Astrocyte of the spinal cord (primary cell): ENCODE measurements around the gene CENPB.

Experiments used
- DNase-seq: peaks from one replicate; pipeline ENCODE4 v3.0.0; 2011; ENCODE audit warnings: low read depth, low spot score
- H3K4me3 ChIP-seq: 2 replicates; pipeline ENCODE4 v1.5.1; 2011; ENCODE audit warnings: low read depth, mild to moderate bottlenecking, low read length, moderate library complexity
- in situ Hi-C: cut with HindIII; loops from 2 replicates; pipeline ENCODE4 v1.10.0; 2017; ENCODE audit warnings: low sequenced_read_pairs
- TF ChIP-seq, protein P1 (sequence below): IDR thresholded peaks from 2 replicates; pipeline ENCODE4 v1.5.1; 2012; ENCODE audit warnings: low read depth, mild to moderate bottlenecking, low read length, inconsistent platforms

CENPB gene

GRCh38 chr20:3763671-3764601 lies 22.6 kb downstream of the CENPB start:
- DNase-seq = no peak
- TF ChIP-seq, protein P1, sequence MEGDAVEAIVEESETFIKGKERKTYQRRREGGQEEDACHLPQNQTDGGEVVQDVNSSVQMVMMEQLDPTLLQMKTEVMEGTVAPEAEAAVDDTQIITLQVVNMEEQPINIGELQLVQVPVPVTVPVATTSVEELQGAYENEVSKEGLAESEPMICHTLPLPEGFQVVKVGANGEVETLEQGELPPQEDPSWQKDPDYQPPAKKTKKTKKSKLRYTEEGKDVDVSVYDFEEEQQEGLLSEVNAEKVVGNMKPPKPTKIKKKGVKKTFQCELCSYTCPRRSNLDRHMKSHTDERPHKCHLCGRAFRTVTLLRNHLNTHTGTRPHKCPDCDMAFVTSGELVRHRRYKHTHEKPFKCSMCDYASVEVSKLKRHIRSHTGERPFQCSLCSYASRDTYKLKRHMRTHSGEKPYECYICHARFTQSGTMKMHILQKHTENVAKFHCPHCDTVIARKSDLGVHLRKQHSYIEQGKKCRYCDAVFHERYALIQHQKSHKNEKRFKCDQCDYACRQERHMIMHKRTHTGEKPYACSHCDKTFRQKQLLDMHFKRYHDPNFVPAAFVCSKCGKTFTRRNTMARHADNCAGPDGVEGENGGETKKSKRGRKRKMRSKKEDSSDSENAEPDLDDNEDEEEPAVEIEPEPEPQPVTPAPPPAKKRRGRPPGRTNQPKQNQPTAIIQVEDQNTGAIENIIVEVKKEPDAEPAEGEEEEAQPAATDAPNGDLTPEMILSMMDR = no peak
- no peak overlapping the region for H3K4me3 ChIP-seq
- in situ Hi-C loops = no loop called here

DNA sequence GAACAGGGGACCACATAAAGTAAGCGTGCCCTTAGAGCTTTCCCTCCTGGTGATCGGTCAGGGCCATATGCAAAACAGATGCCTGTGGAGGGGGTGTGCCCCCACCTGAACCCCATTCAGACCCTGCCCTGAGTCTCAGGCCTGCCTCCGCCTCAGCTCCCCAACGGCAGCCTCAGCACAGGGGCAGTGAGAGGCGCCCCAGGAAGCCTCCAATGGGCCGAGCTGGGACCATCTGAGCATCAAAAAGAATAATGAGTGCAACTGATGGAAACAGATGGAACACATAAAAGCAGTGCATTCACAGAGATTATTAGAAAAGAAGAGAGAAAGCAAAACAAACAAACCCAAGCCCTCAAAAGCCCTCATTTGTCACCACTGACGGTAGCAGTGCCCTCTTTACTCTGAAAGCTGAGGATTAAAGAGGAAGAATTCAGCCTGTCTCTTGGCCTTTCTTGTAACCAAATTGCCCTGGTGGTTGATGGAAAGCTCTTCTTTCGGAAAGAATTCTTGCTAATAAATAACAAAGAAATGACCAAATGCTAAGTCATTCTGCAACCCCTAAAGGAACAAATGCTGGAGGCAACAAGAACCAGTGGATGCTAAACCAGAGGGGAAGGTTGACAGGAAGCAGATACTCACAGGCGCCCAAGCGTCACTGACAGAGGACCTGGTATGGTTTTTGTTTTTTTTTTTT lies 25.7 kb downstream of the CENPB start:
- TF ChIP-seq, protein P1 = no peak
- no peak for DNase-seq
- in situ Hi-C loops = no loop called here

DNA sequence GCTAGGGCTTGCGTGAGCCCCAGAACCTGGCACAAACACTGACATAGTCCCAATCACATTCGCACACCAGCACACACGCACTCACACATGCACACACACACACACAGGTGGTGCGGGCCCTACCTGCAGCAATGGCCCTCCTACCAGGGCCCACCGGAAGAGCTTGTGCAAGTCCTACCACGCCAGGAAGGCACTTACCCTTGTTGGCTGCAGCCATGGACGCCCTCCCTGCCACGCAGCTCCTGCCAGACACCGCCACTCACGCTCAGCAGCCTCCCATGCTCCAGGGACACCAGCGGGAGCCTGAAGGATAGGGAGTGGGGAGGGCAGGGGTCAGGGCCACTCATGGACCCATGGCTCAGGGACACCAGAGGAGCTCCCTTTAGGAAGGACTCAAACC lies 26.7 kb downstream of the CENPB start:
- in situ Hi-C loops = no loop called here
- DNase-seq = no peak
- no peak overlapping the region for H3K4me3 ChIP-seq
- TF ChIP-seq, protein P1 = no peak

More for the DNA sequence above, 25.7 kb downstream of the CENPB start:
- H3K4me3 ChIP-seq = no peak overlapping the region

DNA sequence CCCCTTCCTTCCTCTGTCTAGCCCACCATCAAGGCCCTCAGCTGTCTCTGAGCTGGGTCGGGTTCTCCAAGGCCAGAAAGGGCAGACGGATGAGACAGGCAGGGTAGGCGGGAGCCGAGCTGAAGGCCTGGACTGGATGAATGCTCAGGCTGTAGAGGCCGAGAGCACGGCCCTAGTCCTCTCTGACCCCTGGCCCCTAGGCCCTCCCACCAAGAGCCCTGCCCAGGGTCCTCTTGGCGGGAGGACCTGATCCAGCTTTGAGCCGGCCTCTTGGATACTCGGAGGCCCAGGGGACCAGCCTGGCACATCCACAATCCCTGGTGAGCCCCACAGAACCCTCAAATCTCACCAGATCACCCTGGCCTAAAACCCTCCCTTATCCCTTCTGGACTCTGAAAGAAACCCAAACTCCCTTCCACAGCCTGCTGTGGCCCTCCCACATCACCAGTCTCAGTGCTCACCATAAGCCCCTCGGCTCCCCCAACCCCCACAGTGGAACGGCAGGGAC lies 27.2 kb downstream of the CENPB start:
- no peak for DNase-seq
- no peak overlapping the region for H3K4me3 ChIP-seq
- in situ Hi-C loops = no loop called here
- TF ChIP-seq, protein P1 = no peak

- in situ Hi-C loops = no loop called here
- TF ChIP-seq, protein P1 = no peak
- DNase-seq = no peak
- no peak overlapping the region for H3K4me3 ChIP-seq
Measured at GRCh38 chr20:3758566-3758965, 28.0 kb downstream of the CENPB start.

DNA sequence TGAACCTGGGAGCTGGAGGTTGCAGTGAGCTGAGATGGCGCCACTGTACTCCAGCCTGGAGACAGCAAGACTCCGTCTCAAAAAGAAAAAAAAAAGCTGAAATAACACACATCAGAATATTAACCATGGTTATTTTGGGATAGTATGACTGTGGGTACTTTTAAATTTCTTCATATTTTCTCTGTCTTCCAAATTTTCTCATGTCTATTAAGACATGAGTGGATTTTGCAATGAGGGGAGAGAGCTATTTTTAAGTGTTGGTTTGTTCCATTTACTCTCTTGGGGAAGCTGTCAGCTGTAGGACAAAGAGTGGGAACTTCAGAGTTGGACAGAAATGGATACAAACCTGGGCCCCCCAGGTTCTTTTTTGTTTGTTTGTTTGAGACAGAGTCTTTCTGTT lies 29.3 kb downstream of the CENPB start:
- TF ChIP-seq, protein P1 = no peak
- no peak for DNase-seq
- H3K4me3 ChIP-seq = no peak overlapping the region
- in situ Hi-C loops = no loop called here
